ENCODE data around the gene CCNE1.
"Not testable (repeated sequence)": the region's sequence is repeated elsewhere in the genome, so short reads cannot be mapped to it uniquely, and the experiment has no call there.

Gene CCNE1

GRCh38 chr19:29789007-29789406 lies 22.8 kb upstream of the CCNE1 start:
- DNase-seq = no peak

- no peak for DNase-seq
Observed at GRCh38 chr19:29793116-29793727, 18.6 kb upstream of the CCNE1 start.

- not testable (repeated sequence) for DNase-seq
Observed at GRCh38 chr19:29794490-29794889, 17.3 kb upstream of the CCNE1 start.

GRCh38 chr19:29795461-29796172 lies 16.2 kb upstream of the CCNE1 start:
- DNase-seq = no peak

GRCh38 chr19:29796173-29796573 lies 15.6 kb upstream of the CCNE1 start:
- no peak for DNase-seq

- no peak for DNase-seq
Observed at GRCh38 chr19:29798774-29799497, 12.9 kb upstream of the CCNE1 start.

DNA sequence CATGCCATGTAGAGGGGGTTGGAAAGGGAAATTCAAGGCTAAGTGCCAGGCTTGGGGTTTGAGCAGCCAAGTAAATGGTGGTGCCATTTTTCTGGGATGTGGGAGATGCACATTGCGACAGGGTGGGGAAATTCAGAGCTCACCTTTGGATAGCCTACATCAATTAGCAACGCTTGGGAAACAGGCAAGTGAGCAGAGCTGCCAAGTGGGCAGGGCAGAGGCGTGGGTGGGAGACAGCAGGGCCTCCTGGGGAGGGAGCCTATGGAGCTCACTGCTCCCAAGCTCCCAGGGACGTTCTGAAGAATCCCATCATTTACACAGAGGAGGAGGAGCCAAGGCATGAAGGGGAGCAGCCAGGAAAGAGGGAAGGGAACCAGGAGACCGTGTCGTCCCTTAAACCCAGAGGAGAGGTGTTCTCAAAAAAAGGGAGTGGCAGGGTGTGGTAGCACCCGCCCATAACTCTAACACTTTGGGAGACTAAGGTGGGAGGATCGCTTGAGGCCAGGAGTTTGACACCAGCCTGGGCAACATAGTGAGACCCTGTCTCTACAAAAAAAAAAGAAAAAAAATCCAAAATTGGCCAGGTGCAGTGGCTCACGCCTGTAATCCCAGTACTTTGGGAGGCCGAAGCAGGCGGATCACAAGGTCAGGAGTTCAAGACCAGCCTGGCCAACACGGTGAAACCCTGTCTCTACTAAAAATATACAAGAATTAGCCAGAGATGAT lies 11.5 kb upstream of the CCNE1 start:
- DNase-seq = no peak

DNA sequence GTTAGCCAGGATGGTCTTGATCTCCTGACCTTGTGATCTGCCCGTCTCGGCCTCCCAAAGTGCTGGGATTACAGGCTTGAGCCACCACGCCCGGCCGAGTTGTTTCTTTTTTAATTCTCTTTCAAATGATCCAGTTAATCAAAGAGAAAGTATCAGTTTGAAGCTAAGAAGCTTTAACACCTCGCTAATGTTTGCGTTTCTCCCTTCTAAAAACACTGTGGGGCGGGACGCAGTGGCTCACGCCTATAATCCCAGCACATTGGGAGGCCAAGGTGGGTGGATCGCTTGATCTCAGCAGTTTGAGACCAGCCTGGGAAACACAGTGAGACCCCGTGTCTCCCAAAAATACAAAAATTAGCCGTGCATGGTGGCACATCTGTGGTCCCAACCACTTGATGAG lies 7.8 kb upstream of the CCNE1 start:
- not testable (repeated sequence) for DNase-seq

GRCh38 chr19:29804493-29804892 lies 7.3 kb upstream of the CCNE1 start:
- DNase-seq = no peak

GRCh38 chr19:29805031-29805965 lies 6.5 kb upstream of the CCNE1 start:
- DNase-seq = no peak

GRCh38 chr19:29806098-29806866 lies 5.5 kb upstream of the CCNE1 start:
- DNase-seq = no peak

DNA sequence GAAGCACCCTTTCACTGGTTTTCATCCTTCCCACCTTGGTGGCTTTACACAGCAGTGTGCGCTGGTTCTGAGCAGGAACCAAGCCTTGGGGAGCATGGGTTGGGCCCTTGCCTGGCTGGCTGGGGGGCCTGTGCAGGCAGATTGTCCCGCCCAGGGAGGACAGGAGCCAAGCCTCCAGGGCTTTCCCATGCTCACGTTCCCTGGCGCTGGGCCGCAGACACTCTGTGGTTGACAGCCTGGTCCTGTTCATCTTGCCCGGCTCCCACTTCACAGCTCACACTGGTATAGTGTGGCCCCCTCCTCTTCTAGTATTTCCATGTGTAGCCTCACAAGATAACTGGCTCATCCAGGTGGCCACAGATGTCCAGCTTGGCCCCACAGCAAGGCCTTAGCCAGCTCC lies 4.6 kb upstream of the CCNE1 start:
- DNase-seq = no peak

GRCh38 chr19:29807870-29808405 lies 3.9 kb upstream of the CCNE1 start:
- DNase-seq = no peak

DNA sequence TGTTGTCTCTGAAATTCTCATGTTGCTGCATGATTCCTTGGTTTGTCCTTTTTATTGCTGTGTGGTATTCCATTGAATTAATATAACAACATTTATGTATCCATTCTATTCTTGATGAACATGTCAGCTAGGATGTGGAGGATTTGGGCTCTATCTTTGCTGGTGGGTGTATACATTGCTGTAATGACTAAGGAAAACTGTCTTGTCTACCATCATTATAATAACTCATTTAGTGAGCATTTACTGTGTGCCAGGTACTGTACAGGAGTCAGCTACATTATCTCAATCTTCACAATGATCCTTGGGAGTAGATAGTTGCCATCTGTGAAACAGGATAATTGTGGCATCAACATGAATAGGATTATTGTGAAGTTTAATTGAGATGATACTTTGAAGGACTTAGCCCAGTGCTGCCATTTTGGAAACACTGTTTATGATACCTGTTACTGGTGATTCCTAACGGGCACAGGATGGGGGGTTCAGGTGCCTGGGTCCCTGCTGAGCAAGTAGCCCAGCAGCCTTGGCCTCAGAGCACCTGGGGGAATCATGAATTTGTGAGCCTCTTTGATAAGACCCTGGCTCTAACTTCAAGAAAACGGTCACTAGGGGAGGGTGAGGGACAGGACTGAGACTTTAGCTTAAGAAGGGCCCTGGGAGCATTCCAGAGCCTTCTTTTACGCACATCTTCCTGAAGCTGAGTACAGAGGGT lies 1.8 kb upstream of the CCNE1 start:
- no peak for DNase-seq

GRCh38 chr19:29810504-29810871 lies 1.3 kb upstream of the CCNE1 start:
- DNase-seq = no peak

GRCh38 chr19:29812080-29812880 lies 489 bp downstream of the CCNE1 start:
- no peak for DNase-seq

- no peak for DNase-seq
Observed at GRCh38 chr19:29812881-29813275, 1.1 kb downstream of the CCNE1 start.

DNA sequence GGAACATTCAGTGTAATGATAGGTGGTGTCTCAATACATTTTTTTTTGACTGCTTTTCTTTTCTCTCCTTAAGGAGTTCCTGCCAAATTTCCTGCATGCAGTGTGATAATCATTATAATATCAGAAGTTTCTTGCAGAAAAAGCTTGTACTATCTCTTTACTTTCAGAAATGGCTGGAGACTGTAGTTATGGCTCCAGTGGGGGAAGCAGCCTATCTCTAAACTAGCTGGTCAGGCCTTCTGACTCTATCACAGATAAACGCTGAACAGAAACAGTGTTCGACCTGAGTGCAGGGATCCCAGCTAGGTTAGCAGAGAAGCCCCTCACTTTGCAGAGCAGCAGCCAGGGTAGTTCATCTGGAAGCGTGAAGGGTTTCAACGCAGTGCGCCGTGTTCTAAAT lies 1.9 kb downstream of the CCNE1 start:
- no peak for DNase-seq

DNA sequence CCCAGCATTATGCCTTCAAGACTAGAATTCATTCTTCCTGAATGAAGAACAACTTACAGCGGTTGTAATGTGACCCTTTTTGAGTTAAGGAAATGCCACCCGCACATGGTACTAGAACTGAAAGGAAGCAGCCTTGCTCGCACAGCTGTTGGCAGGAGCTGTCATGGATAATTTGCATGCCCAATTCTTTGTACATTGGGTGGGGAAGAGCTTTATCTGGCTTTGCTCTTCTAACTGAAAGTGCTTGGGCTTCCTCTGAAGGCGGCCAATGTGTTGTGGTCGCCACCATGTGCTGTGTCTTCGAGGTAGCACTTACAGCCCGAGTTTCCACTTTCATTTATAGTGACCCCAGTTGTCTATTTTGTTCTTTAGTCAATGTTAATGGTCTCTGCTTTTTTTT lies 3.4 kb downstream of the CCNE1 start:
- DNase-seq = no peak

- no peak for DNase-seq
Observed at GRCh38 chr19:29817316-29817715, 5.5 kb downstream of the CCNE1 start.

Measured in NCI-H748 treated with DMSO at 0.1 percent for 48 hours (cell line).